ENCODE measurements around the gene LRRC37A3. TPM values are rescaled to one million over a fixed set of nuclear protein-coding genes. Genes with fewer than 3 reads are reported as not detected.
"Not testable (repeated sequence)": the region's sequence is repeated elsewhere in the genome, so short reads cannot be mapped to it uniquely, and the experiment has no call there.

LRRC37A3 gene
- total RNA-seq, 1 donor from 2014 or later, result 17.5 TPM

DNA sequence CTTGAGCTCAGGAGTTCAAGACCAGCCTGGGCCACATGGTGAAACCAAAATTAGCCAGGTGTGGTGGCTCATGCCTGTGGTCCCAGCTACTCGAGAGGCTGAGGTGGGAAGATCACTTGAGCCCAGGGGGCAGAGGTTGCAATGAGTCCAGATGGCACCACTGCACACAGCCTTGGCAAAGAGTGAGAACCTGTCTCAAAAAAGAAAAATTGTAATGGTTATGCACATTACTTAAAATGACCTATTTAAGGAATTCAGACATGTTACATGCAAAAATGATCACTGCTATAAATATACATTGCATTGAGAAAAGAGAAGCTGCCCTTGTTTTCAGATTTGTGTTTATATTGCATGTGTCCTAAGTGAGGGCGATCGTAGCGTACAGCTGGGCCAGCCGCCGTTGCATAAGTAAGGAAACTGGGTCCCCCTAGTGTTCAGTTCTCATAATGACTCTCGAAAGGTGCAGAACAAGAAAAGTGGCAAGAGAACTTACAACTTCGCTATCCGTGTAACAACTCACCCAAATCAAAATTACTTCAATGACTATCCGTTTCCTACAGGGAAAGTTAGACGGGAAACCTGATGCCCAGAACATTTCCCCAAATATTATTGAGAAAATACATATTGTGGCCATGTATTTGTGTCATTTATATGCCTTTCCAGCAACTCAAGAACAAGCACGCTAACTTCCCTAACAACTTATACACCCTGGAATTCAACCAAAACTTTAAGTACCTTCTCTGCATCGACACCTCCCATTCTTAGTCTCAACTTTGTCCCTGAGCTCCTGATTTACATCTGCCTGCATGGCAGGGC lies 42.5 kb upstream of the LRRC37A3 start:
- not testable (repeated sequence) for H3K27me3 Mint-ChIP-seq (ENCODE audit: low read depth); H3K9me3 Mint-ChIP-seq (ENCODE audit: low read depth); DNase-seq (ENCODE audit: low spot score); H3K36me3 Mint-ChIP-seq (ENCODE audit: low read depth)
- TF ChIP-seq, protein P1, sequence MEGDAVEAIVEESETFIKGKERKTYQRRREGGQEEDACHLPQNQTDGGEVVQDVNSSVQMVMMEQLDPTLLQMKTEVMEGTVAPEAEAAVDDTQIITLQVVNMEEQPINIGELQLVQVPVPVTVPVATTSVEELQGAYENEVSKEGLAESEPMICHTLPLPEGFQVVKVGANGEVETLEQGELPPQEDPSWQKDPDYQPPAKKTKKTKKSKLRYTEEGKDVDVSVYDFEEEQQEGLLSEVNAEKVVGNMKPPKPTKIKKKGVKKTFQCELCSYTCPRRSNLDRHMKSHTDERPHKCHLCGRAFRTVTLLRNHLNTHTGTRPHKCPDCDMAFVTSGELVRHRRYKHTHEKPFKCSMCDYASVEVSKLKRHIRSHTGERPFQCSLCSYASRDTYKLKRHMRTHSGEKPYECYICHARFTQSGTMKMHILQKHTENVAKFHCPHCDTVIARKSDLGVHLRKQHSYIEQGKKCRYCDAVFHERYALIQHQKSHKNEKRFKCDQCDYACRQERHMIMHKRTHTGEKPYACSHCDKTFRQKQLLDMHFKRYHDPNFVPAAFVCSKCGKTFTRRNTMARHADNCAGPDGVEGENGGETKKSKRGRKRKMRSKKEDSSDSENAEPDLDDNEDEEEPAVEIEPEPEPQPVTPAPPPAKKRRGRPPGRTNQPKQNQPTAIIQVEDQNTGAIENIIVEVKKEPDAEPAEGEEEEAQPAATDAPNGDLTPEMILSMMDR (IDR thresholded peaks at IDR 0.05), result peak; percentile 84
- Mint-ChIP-seq H3K4me3 (ENCODE audit: unreplicated experiment) (peak overlapping the region; percentile 48), H3K27ac (ENCODE audit: unreplicated experiment) (peak overlapping the region; percentile 58), H3K4me1 (ENCODE audit: low read depth) (peaks cover 36% of the 10 kb centered on the region)

DNA sequence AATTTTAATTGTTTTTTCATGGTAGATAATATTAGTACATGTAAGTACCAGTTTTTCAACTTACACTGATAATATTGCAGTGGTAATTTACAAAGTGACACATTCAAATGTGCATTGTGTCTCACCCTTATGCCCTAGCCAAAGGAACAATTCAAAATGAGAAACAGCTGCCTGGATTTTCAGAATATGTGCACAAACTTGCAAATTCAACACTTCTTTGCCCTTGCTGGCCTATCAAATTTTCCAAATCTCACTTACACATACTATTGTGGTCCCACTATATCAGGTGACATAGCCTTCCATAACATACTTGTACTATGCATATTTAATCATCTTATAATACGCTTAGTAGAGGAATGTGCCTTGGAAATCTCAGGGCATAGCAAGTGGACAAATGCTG lies 32.6 kb upstream of the LRRC37A3 start:
- TF ChIP-seq, protein P1 (IDR thresholded peaks at IDR 0.05), result no peak

DNA sequence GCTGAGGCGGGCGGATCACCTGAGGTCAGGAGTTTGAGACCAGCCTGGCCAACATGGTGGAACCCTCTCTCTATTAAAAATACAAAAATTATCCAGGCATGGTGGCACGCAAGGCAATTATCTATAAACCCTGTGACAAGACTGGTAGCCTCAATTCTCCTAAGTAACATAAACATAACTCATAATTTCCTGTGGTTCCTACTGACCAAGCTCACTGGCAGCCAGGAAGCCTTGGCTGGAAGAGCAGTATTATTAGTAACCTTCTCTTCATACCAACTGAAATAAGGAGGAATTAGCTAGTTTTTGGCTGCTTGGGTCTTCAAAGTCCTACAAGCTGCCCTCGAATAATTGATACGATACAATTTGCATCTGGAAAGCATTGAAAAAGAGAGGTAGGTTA lies 31.6 kb upstream of the LRRC37A3 start:
- H3K4me3 Mint-ChIP-seq (ENCODE audit: unreplicated experiment), result no peak overlapping the region
- peaks cover 11% of the 10 kb centered on the region for H3K4me1 Mint-ChIP-seq (ENCODE audit: low read depth)
- TF ChIP-seq, protein P1 (IDR thresholded peaks at IDR 0.05), result no peak
- peak overlapping the region; percentile 51 for H3K27ac Mint-ChIP-seq (ENCODE audit: unreplicated experiment)
- H3K36me3 Mint-ChIP-seq (ENCODE audit: low read depth), result no peaks in the 10 kb centered on the region
- H3K9me3 Mint-ChIP-seq (ENCODE audit: low read depth), result no peaks in the 10 kb centered on the region
- no peak for DNase-seq (ENCODE audit: low spot score)
- no peaks in the 10 kb centered on the region for H3K27me3 Mint-ChIP-seq (ENCODE audit: low read depth)

More for the DNA sequence above, 32.6 kb upstream of the LRRC37A3 start:
- H3K27me3 Mint-ChIP-seq (ENCODE audit: low read depth), result no peaks in the 10 kb centered on the region
- H3K4me1 Mint-ChIP-seq (ENCODE audit: low read depth), result peaks cover 8% of the 10 kb centered on the region
- no peaks in the 10 kb centered on the region for H3K9me3 Mint-ChIP-seq (ENCODE audit: low read depth)
- H3K4me3 Mint-ChIP-seq (ENCODE audit: unreplicated experiment), result no peak overlapping the region
- H3K27ac Mint-ChIP-seq (ENCODE audit: unreplicated experiment), result no peak overlapping the region
- no peaks in the 10 kb centered on the region for H3K36me3 Mint-ChIP-seq (ENCODE audit: low read depth)
- DNase-seq (ENCODE audit: low spot score), result no peak

DNA sequence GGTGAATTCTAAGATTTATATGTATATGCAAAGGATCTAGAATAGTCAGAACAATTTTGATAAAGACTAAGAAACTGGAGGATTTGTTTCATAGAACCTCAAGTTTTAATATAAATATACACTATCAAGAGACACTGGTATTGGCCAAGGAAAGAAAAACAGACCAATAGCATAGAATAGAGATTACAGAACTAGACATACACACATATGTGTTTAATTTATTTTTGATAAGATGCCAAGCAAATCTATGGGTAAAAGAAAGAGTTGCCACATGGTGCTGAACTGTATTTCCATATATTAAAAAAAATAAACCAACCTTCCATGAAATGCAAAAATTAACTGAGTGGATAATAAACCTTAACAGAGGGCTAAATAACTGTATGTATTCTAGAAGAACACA lies 27.9 kb upstream of the LRRC37A3 start:
- no peaks in the 10 kb centered on the region for H3K36me3 Mint-ChIP-seq (ENCODE audit: low read depth)
- no peak overlapping the region for H3K4me3 Mint-ChIP-seq (ENCODE audit: unreplicated experiment)
- H3K4me1 Mint-ChIP-seq (ENCODE audit: low read depth), result peaks cover 11% of the 10 kb centered on the region
- no peak overlapping the region for H3K27ac Mint-ChIP-seq (ENCODE audit: unreplicated experiment)
- no peak for DNase-seq (ENCODE audit: low spot score)
- TF ChIP-seq, protein P1 (IDR thresholded peaks at IDR 0.05), result no peak
- H3K9me3 Mint-ChIP-seq (ENCODE audit: low read depth), result no peaks in the 10 kb centered on the region
- no peaks in the 10 kb centered on the region for H3K27me3 Mint-ChIP-seq (ENCODE audit: low read depth)

DNA sequence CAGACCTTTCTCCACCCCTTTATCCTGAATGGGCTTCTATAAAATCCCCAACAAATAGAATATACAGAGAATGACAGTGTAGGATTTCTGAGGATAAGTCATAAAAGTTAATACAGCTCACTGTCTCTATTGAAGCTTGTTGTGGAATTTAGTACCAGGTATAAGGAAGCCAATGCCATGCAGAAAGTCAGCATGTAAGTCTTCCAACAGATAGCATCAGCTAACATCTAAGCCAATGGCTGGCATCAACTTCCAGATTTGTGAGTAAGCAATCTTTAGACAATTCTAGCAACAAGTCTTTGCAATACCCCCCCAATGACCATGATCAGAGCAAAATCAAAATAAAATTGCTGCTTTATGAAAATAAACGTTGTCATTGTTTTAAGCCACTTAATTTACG lies 22.5 kb upstream of the LRRC37A3 start:
- Mint-ChIP-seq H3K4me1 (ENCODE audit: low read depth) (peaks cover 3% of the 10 kb centered on the region), H3K27me3 (ENCODE audit: low read depth) (no peaks in the 10 kb centered on the region), H3K4me3 (ENCODE audit: unreplicated experiment) (no peak overlapping the region), H3K9me3 (ENCODE audit: low read depth) (no peaks in the 10 kb centered on the region), H3K27ac (ENCODE audit: unreplicated experiment) (no peak overlapping the region), H3K36me3 (ENCODE audit: low read depth) (peaks cover 3% of the 10 kb centered on the region)
- no peak for DNase-seq (ENCODE audit: low spot score)
- TF ChIP-seq, protein P1 (IDR thresholded peaks at IDR 0.05), result no peak
